ENCODE measurements around the gene MDH1B.

DNA sequence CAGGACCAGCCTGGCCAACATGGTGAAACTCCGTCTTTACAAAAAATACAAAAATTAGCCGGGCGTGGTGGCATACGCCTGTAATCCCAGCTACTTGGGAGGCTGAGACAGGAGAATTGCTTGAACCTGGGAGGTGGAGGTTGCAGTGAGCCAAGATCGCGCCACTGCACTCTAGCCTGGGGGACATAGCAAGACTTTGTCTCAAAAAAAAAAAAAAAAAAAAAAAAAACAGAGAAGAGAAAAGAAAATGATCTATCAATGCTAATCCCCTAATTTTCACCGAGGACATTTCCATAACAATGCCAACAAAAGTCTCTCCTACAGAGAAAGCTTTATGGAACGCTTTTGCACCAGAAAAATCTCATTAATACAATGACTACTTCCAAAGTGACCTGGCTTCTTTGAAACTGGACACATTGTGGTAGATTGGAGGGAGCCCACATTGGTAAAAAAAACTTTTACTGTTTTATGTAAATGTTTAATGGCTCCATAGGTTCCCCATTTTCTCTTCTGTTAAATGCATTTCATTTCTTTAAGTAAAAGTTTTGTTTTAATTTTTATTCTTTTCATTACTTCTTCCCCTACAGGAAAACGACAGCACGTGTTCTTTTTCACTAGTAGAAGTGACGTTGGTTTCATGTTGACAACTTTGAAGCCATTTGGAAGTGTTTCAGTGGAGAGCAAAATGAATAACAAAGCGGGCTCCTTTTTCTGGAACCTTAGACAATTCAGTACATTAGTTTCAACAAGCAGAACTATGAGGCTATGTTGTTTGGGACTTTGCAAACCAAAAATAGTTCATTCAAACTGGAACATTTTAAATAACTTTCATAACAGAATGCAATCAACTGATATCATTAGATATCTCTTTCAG, 1.2 kb upstream of the MDH1B start:
- no peak for TF ChIP-seq POLR2A (IDR thresholded peaks at IDR 0.05)
- TF ChIP-seq, protein P1, sequence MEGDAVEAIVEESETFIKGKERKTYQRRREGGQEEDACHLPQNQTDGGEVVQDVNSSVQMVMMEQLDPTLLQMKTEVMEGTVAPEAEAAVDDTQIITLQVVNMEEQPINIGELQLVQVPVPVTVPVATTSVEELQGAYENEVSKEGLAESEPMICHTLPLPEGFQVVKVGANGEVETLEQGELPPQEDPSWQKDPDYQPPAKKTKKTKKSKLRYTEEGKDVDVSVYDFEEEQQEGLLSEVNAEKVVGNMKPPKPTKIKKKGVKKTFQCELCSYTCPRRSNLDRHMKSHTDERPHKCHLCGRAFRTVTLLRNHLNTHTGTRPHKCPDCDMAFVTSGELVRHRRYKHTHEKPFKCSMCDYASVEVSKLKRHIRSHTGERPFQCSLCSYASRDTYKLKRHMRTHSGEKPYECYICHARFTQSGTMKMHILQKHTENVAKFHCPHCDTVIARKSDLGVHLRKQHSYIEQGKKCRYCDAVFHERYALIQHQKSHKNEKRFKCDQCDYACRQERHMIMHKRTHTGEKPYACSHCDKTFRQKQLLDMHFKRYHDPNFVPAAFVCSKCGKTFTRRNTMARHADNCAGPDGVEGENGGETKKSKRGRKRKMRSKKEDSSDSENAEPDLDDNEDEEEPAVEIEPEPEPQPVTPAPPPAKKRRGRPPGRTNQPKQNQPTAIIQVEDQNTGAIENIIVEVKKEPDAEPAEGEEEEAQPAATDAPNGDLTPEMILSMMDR (IDR thresholded peaks at IDR 0.05): no peak
